SKM-1 treated with dmso at 0.1 percent for 144 hours (cell line): ENCODE measurements around the gene BTBD16.

Experiments
- DNase-seq: peaks from one replicate; lab custom pipeline; 2025; ENCODE audit not compliant: unreplicated experiment; lab: John Stamatoyannopoulos, UW

The BTBD16 gene

DNA sequence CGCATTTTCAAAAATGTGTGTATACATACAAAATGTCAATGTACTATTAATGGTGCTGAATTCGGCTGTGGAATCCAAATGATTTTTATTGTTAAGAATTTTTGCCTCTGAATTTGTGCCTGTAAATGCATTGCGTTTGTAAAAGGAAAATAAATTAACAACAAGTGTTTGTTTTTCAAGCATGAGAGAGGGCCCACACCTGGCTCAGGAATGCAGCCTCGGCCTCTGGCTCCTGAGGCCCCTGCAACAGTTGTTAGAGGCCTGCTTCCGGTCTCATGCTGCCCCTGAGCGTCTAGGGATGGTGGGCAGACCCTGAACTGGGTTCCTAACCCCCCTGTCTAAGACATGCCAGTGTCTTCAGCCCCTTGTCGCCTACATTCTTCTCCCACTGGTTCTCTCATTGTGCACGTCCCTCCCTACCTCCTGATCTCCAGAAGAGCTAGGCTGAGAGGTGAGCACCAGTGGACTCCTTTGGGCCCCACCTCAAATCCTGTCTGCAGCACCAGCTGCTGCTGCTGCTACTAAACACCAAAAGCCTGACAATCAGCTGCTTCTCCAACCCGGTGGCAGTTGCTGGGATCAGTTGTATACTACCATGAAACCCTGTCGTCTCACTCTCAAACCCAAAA lies 1.9 kb upstream of the BTBD16 start:
- no peak for DNase-seq

DNA sequence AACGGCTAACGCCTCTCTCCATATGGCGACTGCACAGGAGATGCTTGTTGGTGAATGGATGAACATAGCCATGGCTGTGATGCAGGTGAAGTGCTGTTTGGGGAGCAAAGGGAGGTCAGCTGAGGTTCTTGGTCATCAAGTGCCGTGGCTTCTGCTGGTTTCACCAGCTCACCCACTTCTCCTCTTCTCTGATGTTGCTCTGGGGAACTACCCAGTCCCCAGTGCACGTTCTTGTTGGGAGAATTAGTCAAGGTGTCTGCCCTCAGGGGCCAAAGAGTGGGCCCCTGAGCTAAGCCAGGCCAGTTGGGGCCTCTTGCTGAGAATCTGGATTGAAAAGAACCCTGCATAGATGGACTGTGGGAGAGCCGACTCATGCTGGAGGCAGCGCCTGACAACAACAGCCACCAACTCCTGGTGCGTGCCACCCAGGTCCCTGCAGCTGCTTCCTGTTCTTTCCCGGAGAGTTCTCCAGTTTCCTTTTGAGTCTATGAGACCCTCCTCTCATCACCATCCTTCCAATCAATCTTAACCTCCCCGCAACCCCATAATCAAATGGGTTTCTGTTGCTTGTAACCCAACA lies 3.0 kb downstream of the BTBD16 start:
- no peak for DNase-seq

DNA sequence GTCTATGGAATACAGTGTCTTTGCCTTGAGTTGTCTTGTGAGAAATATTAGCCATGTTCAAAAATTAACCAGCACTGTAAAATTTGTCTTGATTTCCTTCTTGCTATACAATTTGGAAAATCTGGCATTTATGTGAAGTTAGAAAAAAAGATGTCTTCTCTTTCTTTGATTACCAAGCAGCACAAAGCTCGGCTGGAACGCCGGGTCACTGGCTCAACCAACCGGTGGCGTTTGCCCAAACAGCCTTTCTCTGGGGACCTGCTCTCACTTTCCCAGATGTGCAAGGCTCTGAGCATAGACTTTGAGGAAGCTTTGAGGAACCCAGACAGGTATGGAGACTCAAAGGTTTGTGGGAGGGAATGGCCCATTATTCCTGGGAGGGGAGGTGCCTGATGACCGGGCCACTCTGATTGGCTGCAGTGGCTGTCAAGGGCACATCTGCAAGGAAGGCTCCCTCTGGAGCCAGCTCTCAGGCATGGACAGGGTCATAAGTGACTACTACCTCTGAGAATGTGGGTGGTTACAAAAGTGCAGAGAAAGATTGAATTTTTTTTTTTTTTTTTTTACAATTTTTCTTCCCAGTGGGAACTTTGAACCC lies 5.6 kb downstream of the BTBD16 start:
- DNase-seq: no peak

GRCh38 chr10:122277526-122278136 lies 6.5 kb downstream of the BTBD16 start:
- no peak for DNase-seq

DNA sequence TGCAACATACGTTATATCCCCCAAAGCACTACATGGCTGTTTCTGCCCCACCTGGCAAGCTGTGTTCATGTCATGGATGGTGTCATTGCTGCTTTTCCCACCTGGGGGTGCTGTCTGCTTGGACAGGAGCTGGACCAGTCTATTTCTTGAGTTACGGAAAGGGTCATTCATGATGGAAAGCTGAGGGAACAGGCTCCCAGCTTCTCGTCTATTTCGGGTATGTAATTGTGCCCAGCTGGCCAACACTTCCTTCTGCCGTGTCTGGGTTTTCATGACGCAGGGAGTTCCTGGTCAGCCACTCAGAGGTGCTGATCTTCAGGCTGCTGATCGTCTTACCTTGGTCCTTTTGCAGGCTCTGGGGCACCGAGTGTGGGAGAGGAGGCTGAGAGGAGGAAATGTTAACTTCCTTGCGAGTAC lies 8.6 kb downstream of the BTBD16 start:
- DNase-seq: peak; percentile 2

GRCh38 chr10:122280156-122280555 lies 9.1 kb downstream of the BTBD16 start:
- no peak for DNase-seq

GRCh38 chr10:122281018-122281626 lies 10.0 kb downstream of the BTBD16 start:
- no peak for DNase-seq

- DNase-seq: no peak
Observed at GRCh38 chr10:122281751-122282150, 10.7 kb downstream of the BTBD16 start.

DNA sequence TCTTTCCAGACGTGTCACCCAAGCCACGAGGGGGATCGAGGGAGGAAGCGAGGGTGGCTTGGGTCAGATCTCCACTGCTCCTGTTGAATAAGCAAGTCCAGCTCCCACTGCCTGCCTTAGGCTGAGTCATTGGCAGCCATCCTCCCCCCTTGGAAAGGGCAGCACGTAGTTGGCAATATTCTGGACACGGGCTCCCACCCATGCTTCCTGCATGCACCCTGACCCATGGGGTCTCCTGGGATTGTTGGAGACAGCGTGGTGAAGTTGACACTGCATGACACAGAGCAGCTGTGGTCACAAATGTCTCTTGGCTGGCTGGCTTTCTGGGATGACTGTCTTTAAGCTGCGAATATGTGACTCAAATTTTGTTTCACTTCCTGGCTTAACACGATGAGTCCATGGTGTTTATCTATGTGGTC lies 11.2 kb downstream of the BTBD16 start:
- no peak for DNase-seq

DNA sequence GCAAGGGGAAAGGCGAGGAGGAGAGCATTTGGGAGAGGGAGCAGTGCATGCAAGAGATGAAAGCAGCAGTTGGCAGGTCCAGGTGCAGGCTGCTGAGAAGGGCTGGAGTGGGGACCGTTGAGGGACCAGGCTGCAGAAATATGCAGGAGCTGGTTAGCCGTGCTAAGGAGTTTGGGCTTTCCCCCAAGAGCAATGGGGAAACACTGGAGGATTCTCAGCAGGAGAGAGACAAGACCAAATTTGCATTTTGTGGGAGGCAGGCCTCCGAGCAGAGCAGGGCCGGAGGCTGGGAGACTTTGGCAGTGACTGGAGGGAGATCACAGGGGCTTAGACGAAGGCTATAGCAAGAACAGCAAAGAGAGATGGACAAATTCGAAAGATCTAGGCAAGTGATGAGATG lies 11.8 kb downstream of the BTBD16 start:
- DNase-seq: no peak

GRCh38 chr10:122285506-122286444 lies 14.7 kb downstream of the BTBD16 start:
- no peak for DNase-seq

DNA sequence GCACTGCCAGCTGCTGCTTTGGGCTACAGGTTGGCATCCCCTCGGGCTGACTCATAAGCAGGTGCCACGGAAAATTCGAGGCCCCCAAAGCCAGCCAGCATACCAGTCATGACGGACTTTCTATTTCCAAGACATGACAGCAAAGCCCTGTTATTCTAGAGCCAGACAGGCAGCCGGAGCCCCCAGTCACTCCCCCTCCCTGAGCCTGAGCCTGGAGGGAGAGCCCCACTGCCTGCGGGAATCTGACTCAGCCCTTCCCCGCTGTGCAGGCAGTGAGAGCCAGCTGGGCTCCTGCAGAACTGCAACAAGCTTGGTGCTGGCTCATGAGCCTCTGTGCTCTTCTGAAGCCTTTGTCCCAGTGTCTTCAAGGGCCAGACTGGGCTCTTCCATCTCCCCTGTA lies 15.8 kb downstream of the BTBD16 start:
- DNase-seq: no peak

- no peak for DNase-seq
Observed at GRCh38 chr10:122287570-122287969, 16.5 kb downstream of the BTBD16 start.

DNA sequence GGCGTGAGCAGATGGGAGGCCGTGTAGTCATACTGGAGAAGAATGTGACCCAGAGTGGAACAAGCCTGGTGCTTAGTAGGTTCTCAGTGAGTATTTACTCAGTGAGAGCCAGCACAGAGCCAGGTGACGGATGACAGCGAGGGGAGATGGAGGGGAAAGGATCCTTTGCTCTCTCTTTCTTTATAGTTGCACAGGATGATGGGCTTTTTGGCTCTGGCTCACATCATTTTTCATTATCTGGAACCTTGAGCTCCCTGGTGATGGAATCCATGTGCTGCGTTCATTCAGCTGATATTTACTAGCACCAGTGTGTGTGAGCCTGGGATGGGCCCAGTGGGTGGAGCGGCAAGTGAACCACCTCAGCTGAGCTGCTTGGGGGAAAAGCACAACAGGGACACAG lies 17.2 kb downstream of the BTBD16 start:
- no peak for DNase-seq

DNA sequence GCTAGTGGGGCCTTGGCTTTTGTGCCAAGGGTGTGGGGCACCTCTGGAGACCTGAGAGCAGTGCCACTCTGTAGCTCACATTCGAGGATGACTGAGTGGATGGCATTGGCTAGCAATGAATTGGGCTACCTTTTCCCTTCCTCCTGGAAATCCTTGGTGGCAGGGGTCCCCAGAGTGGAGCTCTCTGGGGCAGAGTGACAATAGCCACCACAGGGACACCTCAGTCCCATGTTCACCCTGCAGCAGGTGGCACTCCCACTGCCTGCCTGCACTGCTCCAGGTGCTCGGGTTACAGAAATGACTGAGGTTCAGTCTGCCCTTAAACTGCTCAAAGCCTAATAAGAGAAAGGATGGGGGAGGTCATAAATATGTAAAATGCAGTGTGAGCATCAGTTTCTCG lies 17.8 kb downstream of the BTBD16 start:
- DNase-seq: no peak

GRCh38 chr10:122290334-122290733 lies 19.2 kb downstream of the BTBD16 start:
- DNase-seq: no peak

DNA sequence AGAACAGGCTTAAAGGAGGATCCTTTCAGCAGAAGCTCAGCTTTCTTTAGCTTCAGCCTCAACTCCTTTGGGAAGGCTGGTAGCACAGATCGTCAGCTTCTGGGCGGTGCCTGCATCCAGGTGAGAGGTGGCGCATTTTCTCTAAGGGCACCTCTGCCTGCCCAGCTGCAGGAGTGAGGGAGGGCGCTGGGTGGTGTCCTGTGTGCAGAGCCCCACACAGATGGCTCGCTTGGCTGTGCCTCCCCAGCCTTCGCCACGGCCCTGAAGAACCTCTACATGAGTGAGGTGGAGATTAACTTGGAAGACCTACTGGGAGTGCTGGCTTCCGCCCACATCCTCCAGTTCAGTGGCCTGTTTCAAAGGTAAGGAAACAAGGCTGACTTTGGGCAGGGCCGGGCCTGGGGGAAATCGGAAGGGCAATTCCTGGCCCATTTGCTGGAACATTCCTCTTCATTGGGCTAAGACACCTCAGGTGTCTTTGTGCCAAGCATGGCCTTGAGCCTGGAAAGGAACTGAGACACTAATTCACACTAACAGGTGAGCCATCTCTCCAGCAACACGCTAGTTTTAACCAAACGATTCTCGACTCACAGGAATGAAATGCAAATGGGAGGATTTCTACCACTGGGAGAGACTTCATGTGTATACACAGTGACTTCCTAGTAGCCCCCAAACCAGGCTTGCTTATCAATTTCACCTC lies 19.9 kb downstream of the BTBD16 start:
- DNase-seq: no peak

- DNase-seq: no peak
Observed at GRCh38 chr10:122291739-122292138, 20.6 kb downstream of the BTBD16 start.

DNA sequence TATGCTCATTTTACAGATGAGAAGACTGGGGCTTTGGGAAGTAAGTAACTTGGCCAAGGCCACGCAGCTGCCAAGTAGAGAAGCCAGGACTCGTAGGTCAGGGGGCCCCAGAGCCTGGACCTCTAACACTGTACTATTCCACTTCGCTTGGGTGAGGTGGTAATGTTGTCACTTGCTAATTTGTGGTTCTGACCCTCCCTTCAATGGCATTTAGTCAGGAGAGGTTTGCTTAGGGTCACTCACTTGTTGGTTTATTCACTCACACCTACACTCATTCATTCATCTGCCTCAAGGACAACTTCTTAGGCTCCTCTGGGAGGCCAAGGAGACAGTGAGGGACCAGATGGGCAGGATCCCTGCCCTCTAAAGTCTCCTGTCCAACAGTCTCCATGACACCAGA lies 21.3 kb downstream of the BTBD16 start:
- no peak for DNase-seq
